SK-N-SH (cell line): Measurements from ENCODE around the gene GRIP2. TPM values are rescaled to one million over a fixed set of nuclear protein-coding genes. Genes with fewer than 3 reads are reported as not detected.
A peak's percentile ranks its signal among the peaks of the same experiment; 100 is the strongest.

Source experiments
- CTCF ChIA-PET: fragments of 300-600, 350-600 bp; formaldehyde crosslinking; extraction: SDS; loops from one replicate; lab custom pipeline; 2021; lab: Yijun Ruan, JAX
- POLR2A ChIA-PET: fragments of 350-600 bp; sonication (Branson Sonifier 250); formaldehyde crosslinking; extraction: SDS; loops from one replicate; lab custom pipeline; 2020; ENCODE audit warnings: antibody characterized with exemption, inconsistent platforms; lab: Yijun Ruan, JAX
- DNase-seq: peaks from one replicate; pipeline ENCODE4 v3.0.0; 2012
- H2AFZ ChIP-seq: fragments of 200-600 bp; sonication (generic); 2 replicates; pipeline ENCODE4 v1.8.1; 2016; ENCODE audit warnings: antibody characterized with exemption, mild to moderate bottlenecking, low read depth
- H3F3A ChIP-seq: fragments of 200-600 bp; sonication (generic); replicated peaks from 2 replicates; pipeline ENCODE3; 2016; ENCODE audit warnings: antibody characterized with exemption, mild to moderate bottlenecking; ENCODE audit not compliant: insufficient read depth
- H3K27ac ChIP-seq, 2 experiments: fragments of 200-500 bp in 1 of 2; fragments of 200-600 bp in 1 of 2; sonication (Bioruptor generic) in 1 of 2; sonication (generic), shearing (Covaris generic) in 1 of 2; 2 replicates each; pipeline versions ENCODE4 v1.5.1 to v1.6.1; 2014 to 2016; ENCODE audit warnings: low read depth in 2 of 2, inconsistent platforms in 1 of 2, low read length in 1 of 2, mild to moderate bottlenecking in 1 of 2, mixed read lengths in 1 of 2
- H3K27me3 ChIP-seq: fragments of 200-600 bp; sonication (generic), shearing (Covaris generic); 2 replicates; pipeline ENCODE4 v1.6.1; 2016; ENCODE audit warnings: mixed run types; ENCODE audit not compliant: insufficient read depth
- H3K36me3 ChIP-seq, 2 experiments: fragments of 200-500 bp in 1 of 2; fragments of 200-600 bp in 1 of 2; sonication (Bioruptor generic) in 1 of 2; sonication (generic) in 1 of 2; replicated peaks in 1 of 2; 2 replicates each; pipeline versions ENCODE3 to v1.5.1; 2014 to 2016; ENCODE audit warnings: low read length in 1 of 2, mild to moderate bottlenecking in 1 of 2; ENCODE audit not compliant: insufficient read depth in 2 of 2, control insufficient read depth in 1 of 2
- H3K4me1 ChIP-seq, 2 experiments: fragments of 200-500 bp in 1 of 2; fragments of 200-600 bp in 1 of 2; sonication (Bioruptor generic) in 1 of 2; sonication (generic), shearing (Covaris generic) in 1 of 2; 2 replicates each; pipeline versions ENCODE4 v1.5.1 to v1.6.1; 2014 to 2016; ENCODE audit warnings: low read depth in 1 of 2, low read length in 1 of 2, mixed run types in 1 of 2; ENCODE audit not compliant: insufficient read depth in 2 of 2, control insufficient read depth in 1 of 2
- H3K4me2 ChIP-seq: fragments of 200-600 bp; sonication (generic), shearing (Covaris generic); 2 replicates; pipeline ENCODE4 v1.6.1; 2017; ENCODE audit warnings: mixed run types
- H3K4me3 ChIP-seq, 2 experiments: fragments of 200-500 bp in 1 of 2; fragments of 200-600 bp in 1 of 2; sonication (Bioruptor generic) in 1 of 2; sonication (generic), shearing (Covaris generic) in 1 of 2; 2 replicates each; pipeline versions ENCODE4 v1.5.1 to v1.8.1; 2014 to 2016; ENCODE audit warnings: low read depth in 2 of 2, inconsistent platforms in 1 of 2, low read length in 1 of 2, mild to moderate bottlenecking in 1 of 2, mixed read lengths in 1 of 2, moderate library complexity in 1 of 2
- H3K79me2 ChIP-seq: fragments of 200-600 bp; sonication (generic); 2 replicates; pipeline ENCODE4 v1.8.1; 2017; ENCODE audit warnings: mild to moderate bottlenecking; ENCODE audit not compliant: insufficient read depth
- H3K9ac ChIP-seq: fragments of 200-600 bp; sonication (generic); 2 replicates; pipeline ENCODE4 v1.6.1; 2017; ENCODE audit warnings: mixed run types
- H3K9me2 ChIP-seq: fragments of 200-600 bp; sonication (generic); 2 replicates; pipeline ENCODE4 v1.6.1; 2017; ENCODE audit warnings: mixed run types
- H3K9me3 ChIP-seq: fragments of 200-600 bp; sonication (generic); 2 replicates; pipeline ENCODE4 v1.6.1; 2017; ENCODE audit warnings: mixed run types, mild to moderate bottlenecking, moderate library complexity
- H4K20me1 ChIP-seq: fragments of 200-600 bp; sonication (generic); 2 replicates; pipeline ENCODE4 v1.6.1; 2017; ENCODE audit warnings: mild to moderate bottlenecking, mixed run types; ENCODE audit not compliant: insufficient read depth
- EP300 ChIP-seq, 2 experiments: IDR thresholded peaks; 2 replicates each; pipeline versions ENCODE4 v1.4.0 to v1.6.1; 2012; ENCODE audit warnings: borderline replicate concordance in 1 of 2, low read depth in 1 of 2, low read length in 1 of 2
- FOSL2 ChIP-seq: IDR thresholded peaks from 2 replicates; pipeline ENCODE4 v1.4.0; 2012; ENCODE audit warnings: low read depth, mild to moderate bottlenecking, moderate library complexity, borderline replicate concordance
- GABPA ChIP-seq: IDR thresholded peaks from 2 replicates; pipeline ENCODE4 v1.4.0; 2012; ENCODE audit warnings: low read depth, mild to moderate bottlenecking
- MEF2A ChIP-seq: IDR thresholded peaks from 2 replicates; pipeline ENCODE4 v1.4.0; 2012; ENCODE audit warnings: low read depth, borderline replicate concordance
- NRF1 ChIP-seq: IDR thresholded peaks from 2 replicates; pipeline ENCODE4 v1.6.1; 2012; ENCODE audit warnings: low read depth, mild to moderate bottlenecking, low read length
- RAD21 ChIP-seq: IDR thresholded peaks from 2 replicates; pipeline ENCODE4 v1.6.1; 2012; ENCODE audit warnings: mild to moderate bottlenecking, low read length
- RXRA ChIP-seq: IDR thresholded peaks from 2 replicates; pipeline ENCODE4 v1.4.0; 2012; ENCODE audit warnings: low read depth, mild to moderate bottlenecking, borderline replicate concordance
- TEAD4 ChIP-seq: IDR thresholded peaks from 2 replicates; pipeline ENCODE4 v1.4.0; 2012; ENCODE audit warnings: mild to moderate bottlenecking, borderline replicate concordance; ENCODE audit not compliant: insufficient read depth
- WGBS: methylation state at CpG from one replicate; pipeline ENCODE4 v1.1.6; 2017; ENCODE audit warnings: low lambda C conversion rate; 5-methylcytosine and 5-hydroxymethylcytosine counted together
- polyA plus RNA-seq, 3 experiments: library from polyadenylated mRNA; depleted of rRNA; stranded (reverse); fragments of >200 nt; gene quantifications; 2 replicates each; pipeline ENCODE4 v1.2.3, GENCODE V29; 2012
- TF ChIP-seq, protein P1 (sequence below): fragments of 150-350 bp; IDR thresholded peaks from 2 replicates; pipeline ENCODE4 v1.6.1; 2016; ENCODE audit warnings: mild to moderate bottlenecking, low read depth, low read length
- TF ChIP-seq, protein P2 (sequence below): IDR thresholded peaks from 2 replicates; pipeline ENCODE4 v1.4.0; 2012; ENCODE audit warnings: low read depth
- TF ChIP-seq, protein P3 (sequence below): IDR thresholded peaks from 2 replicates; pipeline ENCODE4; 2012
- TF ChIP-seq, protein P4 (sequence below): fragments of 150-350 bp; IDR thresholded peaks from 2 replicates; pipeline ENCODE4 v1.6.1; 2017; ENCODE audit warnings: antibody characterized with exemption, low read length, low read depth, borderline replicate concordance
- TF ChIP-seq, protein P5 (sequence below): fragments of 200-600 bp; sonication (generic); IDR thresholded peaks from 2 replicates; pipeline ENCODE4 v1.6.1; 2017; ENCODE audit warnings: antibody characterized with exemption, mild to moderate bottlenecking, moderate library complexity

GRIP2 gene
- polyA plus RNA-seq, 1 of the 3 experiments (the other 2 are of a cell fraction), result 0.15 TPM

DNA sequence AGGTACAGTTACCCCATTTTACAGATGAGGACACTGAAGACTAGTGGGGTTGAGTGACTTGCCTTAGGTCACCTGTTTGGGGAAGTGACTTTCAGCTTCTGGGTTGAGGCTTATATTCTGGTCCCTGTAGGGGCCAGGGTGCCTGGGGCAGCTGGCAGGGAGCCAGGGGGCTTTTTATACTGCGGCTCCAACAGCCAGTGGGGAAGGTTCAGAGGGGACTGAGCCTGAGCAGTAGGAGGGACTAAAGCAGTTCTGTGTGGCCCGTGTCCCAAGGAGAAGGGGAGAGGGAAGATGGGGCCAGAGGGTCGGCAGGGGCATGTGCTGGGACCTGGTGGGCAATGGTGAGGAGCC, 100.0 kb downstream of the GRIP2 start:
- Histone ChIP-seq H3K4me3 (no peak overlapping the region), H2AFZ (no peak overlapping the region), H3K9ac (no peak overlapping the region), H3K36me3 (peaks cover 2 to 12% of the 10 kb centered on the region in 2 experiments), H4K20me1 (peaks cover 26% of the 10 kb centered on the region), H3K4me1 (peaks cover 38 to 42% of the 10 kb centered on the region in 2 experiments), H3K27ac (peak overlapping the region in 1 of 2 experiments; percentile 3; a peak in 1 of 4 replicates), H3K4me2 (peak overlapping the region; percentile 63; the same call in 1 of the 2 replicates), H3F3A (no peaks in the 10 kb centered on the region), H3K9me2 (no peaks in the 10 kb centered on the region), H3K9me3 (no peaks in the 10 kb centered on the region), H3K27me3 (no peaks in the 10 kb centered on the region)
- CTCF ChIA-PET, result interaction anchor here (0.9 to 5.3 kb wide), 6 partner anchors 12 to 237 kb away, joined by 3 to 26 read pairs (median 6); no protein-coding TSS in a partner anchor
- DNase-seq, result no peak
- POLR2A ChIA-PET, result interaction anchor here (1.6 kb wide), 1 partner anchor 38 kb away, joined by 8 read pairs; the partner anchor contains the start of gene SLC6A6
- TF ChIP-seq, protein P1, sequence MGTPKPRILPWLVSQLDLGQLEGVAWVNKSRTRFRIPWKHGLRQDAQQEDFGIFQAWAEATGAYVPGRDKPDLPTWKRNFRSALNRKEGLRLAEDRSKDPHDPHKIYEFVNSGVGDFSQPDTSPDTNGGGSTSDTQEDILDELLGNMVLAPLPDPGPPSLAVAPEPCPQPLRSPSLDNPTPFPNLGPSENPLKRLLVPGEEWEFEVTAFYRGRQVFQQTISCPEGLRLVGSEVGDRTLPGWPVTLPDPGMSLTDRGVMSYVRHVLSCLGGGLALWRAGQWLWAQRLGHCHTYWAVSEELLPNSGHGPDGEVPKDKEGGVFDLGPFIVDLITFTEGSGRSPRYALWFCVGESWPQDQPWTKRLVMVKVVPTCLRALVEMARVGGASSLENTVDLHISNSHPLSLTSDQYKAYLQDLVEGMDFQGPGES, result no peak
- TF ChIP-seq, protein P2, sequence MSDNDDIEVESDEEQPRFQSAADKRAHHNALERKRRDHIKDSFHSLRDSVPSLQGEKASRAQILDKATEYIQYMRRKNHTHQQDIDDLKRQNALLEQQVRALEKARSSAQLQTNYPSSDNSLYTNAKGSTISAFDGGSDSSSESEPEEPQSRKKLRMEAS, result no peak
- no peak for TF ChIP-seq EP300 (IDR thresholded peaks at IDR 0.05; ENCODE audit: borderline replicate concordance in 1 of 2, low read depth in 1 of 2, low read length in 1 of 2)
- TF ChIP-seq, protein P3, sequence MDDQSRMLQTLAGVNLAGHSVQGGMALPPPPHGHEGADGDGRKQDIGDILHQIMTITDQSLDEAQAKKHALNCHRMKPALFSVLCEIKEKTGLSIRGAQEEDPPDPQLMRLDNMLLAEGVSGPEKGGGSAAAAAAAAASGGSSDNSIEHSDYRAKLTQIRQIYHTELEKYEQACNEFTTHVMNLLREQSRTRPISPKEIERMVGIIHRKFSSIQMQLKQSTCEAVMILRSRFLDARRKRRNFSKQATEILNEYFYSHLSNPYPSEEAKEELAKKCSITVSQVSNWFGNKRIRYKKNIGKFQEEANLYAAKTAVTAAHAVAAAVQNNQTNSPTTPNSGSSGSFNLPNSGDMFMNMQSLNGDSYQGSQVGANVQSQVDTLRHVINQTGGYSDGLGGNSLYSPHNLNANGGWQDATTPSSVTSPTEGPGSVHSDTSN, result no peak
- TF ChIP-seq RXRA, result no peak
- TF ChIP-seq, protein P4, sequence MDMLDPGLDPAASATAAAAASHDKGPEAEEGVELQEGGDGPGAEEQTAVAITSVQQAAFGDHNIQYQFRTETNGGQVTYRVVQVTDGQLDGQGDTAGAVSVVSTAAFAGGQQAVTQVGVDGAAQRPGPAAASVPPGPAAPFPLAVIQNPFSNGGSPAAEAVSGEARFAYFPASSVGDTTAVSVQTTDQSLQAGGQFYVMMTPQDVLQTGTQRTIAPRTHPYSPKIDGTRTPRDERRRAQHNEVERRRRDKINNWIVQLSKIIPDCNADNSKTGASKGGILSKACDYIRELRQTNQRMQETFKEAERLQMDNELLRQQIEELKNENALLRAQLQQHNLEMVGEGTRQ, result no peak
- no peak for TF ChIP-seq RAD21
- no peak for TF ChIP-seq GABPA
- no peak for TF ChIP-seq MEF2A
- TF ChIP-seq, protein P5, sequence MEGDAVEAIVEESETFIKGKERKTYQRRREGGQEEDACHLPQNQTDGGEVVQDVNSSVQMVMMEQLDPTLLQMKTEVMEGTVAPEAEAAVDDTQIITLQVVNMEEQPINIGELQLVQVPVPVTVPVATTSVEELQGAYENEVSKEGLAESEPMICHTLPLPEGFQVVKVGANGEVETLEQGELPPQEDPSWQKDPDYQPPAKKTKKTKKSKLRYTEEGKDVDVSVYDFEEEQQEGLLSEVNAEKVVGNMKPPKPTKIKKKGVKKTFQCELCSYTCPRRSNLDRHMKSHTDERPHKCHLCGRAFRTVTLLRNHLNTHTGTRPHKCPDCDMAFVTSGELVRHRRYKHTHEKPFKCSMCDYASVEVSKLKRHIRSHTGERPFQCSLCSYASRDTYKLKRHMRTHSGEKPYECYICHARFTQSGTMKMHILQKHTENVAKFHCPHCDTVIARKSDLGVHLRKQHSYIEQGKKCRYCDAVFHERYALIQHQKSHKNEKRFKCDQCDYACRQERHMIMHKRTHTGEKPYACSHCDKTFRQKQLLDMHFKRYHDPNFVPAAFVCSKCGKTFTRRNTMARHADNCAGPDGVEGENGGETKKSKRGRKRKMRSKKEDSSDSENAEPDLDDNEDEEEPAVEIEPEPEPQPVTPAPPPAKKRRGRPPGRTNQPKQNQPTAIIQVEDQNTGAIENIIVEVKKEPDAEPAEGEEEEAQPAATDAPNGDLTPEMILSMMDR, result no peak
- TF ChIP-seq FOSL2, result no peak
- no peak for TF ChIP-seq NRF1
- no peak for TF ChIP-seq TEAD4
- TF ChIP-seq, all 33 proteins: peak for 0
- 50% methylated on average over 3 of the region's 3 CpGs for WGBS
- peaks cover 10% of the 10 kb centered on the region; the same call in 1 of the 2 replicates for H3K79me2 ChIP-seq
